Thyroid gland (tissue), 4 donors: ENCODE results near the gene LMNTD2. TPM values are rescaled to one million over a fixed set of nuclear protein-coding genes. Genes with fewer than 3 reads are reported as not detected.

Source experiments
- DNase-seq, 2 donors: peaks; one replicate each; pipeline ENCODE4 v3.0.0-alpha.2; 2019
- H3K27ac ChIP-seq, 3 donors: fragments of 200-600 bp; sonication (generic); 1 replicate in 2 of 3; 2 replicates in 1 of 3; pipeline ENCODE4 v1.5.1; 2016 to 2019; ENCODE audit warnings: mild to moderate bottlenecking in 1 of 3, moderate library complexity in 1 of 3
- H3K27me3 ChIP-seq: fragments of 200-600 bp; sonication (generic); one replicate; pipeline ENCODE4 v1.5.1; 2019
- H3K36me3 ChIP-seq, 2 donors: fragments of 200-600 bp; sonication (generic); one replicate each; pipeline ENCODE4 v1.5.1; 2016 to 2019
- H3K4me1 ChIP-seq, 2 donors: fragments of 200-600 bp; sonication (generic); one replicate each; pipeline ENCODE4 v1.5.1; 2017 to 2019
- H3K4me3 ChIP-seq, 3 donors: fragments of 200-600 bp; sonication (generic); replicated peaks in 1 of 3; 1 replicate in 2 of 3; 2 replicates in 1 of 3; pipeline ENCODE4 v1.5.1; 2016; ENCODE audit warnings: mild to moderate bottlenecking in 1 of 3
- H3K9me3 ChIP-seq: fragments of 200-600 bp; sonication (generic); one replicate; pipeline ENCODE4 v1.5.1; 2017
- POLR2A ChIP-seq, 2 donors: fragments of 450-650 bp; IDR thresholded peaks; one replicate each; pipeline ENCODE4 v1.6.1; 2017; ENCODE audit warnings: antibody characterized with exemption in 2 of 2, mild to moderate bottlenecking in 2 of 2, moderate library complexity in 1 of 2
- WGBS, 2 donors: methylation state at CpG; one replicate each; pipeline ENCODE4 v1.1.5; 2017; 5-methylcytosine and 5-hydroxymethylcytosine counted together
- intact Hi-C: fragments of 100-400 bp; cut with DNase I; formaldehyde crosslinking; loops from one replicate; pipeline ENCODE4 v1.15.1; 2023
- microRNA counts, 2 donors: library from miRNA; unstranded; fragments of <30 nt; microRNA quantifications; one replicate each; lab custom pipeline; 2016 to 2017
- microRNA-seq: library from miRNA; unstranded; fragments of <30 nt; microRNA quantifications from one replicate; pipeline ENCODE4, GENCODE V29; 2016
- small RNA-seq: library from RNA; depleted of rRNA; stranded (forward); fragments of <200 nt; gene quantifications from one replicate; pipeline ENCODE3, GENCODE V24; 2016
- total RNA-seq, 4 donors: library from RNA; depleted of rRNA; stranded (reverse); fragments of >200 nt; gene quantifications; one replicate each; pipeline ENCODE4 v1.2.3, GENCODE V29; 2016
- TF ChIP-seq, protein P1 (sequence below), 6 experiments: fragments of 200-600 bp in 3 of 6; fragments of 450-650 bp in 3 of 6; sonication (generic) in 3 of 6; IDR thresholded peaks; one replicate each; pipeline ENCODE4 v1.5.1; 2016 to 2019; ENCODE audit warnings: antibody characterized with exemption in 6 of 6, mild to moderate bottlenecking in 2 of 6, inconsistent platforms in 1 of 6, moderate library complexity in 1 of 6

Gene LMNTD2
- total RNA-seq, 4 donors from 2014 or later: 4.2 to 8.8 (median 6.6) TPM

DNA sequence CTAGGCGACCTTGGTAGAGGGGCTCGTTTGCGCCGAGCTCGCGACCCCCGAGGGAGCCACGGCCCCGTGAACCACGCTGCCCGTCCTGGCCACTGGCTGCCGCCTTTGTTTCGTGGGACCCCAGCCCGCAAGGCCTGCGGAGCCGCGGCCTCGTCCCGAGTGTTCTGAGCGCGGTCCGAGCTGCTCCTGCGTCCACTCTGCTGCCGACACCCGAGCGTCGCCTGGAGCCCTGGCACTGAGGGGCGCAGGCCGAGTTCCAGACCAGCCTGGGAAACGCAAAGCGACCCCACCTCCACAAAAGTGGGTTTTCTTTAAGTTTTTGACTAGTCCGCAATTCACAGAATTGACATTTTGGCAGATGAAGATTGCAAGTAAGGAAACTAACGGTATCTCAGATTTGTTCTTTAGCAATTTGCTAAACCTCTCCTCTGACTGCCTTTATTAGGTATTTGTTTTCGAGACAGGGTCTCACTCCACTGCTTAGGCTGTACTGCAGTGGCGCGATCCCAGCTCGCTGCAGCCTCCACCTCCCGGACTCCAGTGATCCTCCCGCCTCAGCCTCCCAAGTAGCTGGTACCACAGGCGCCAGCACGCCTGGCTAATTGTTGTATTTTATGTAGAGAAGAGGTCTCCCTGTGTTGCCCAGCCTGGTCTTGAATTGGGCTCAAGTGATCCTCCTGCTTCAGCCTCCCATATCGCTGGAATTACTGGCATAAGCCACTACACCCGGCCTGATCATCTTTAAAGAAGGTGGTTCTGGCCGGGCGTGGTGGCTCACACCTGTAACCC, 52.6 kb downstream of the LMNTD2 start:
- no peaks in the 10 kb centered on the region for H3K27me3 ChIP-seq
- TF ChIP-seq, protein P1, sequence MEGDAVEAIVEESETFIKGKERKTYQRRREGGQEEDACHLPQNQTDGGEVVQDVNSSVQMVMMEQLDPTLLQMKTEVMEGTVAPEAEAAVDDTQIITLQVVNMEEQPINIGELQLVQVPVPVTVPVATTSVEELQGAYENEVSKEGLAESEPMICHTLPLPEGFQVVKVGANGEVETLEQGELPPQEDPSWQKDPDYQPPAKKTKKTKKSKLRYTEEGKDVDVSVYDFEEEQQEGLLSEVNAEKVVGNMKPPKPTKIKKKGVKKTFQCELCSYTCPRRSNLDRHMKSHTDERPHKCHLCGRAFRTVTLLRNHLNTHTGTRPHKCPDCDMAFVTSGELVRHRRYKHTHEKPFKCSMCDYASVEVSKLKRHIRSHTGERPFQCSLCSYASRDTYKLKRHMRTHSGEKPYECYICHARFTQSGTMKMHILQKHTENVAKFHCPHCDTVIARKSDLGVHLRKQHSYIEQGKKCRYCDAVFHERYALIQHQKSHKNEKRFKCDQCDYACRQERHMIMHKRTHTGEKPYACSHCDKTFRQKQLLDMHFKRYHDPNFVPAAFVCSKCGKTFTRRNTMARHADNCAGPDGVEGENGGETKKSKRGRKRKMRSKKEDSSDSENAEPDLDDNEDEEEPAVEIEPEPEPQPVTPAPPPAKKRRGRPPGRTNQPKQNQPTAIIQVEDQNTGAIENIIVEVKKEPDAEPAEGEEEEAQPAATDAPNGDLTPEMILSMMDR (IDR thresholded peaks at IDR 0.05): no peak
- TF ChIP-seq POLR2A (IDR thresholded peaks at IDR 0.05): no peak
- peak overlapping the region in 1 of 3 donors; percentile 99 for H3K27ac ChIP-seq
- intact Hi-C loops: loop anchor here (10.0 kb wide), 1 partner anchor 303 kb away; the partner anchor contains the start of genes BET1L and RIC8A
- H3K4me3 ChIP-seq: peak overlapping the region; percentile 9 to 94 (median 40)
- no peaks in the 10 kb centered on the region for H3K9me3 ChIP-seq
- peaks cover 5 to 6% of the 10 kb centered on the region in 2 donors for H3K36me3 ChIP-seq
- 44 to 62% methylated on average over 30 to 39 of the region's 45 CpGs for WGBS, 2 donors
- peaks cover 31 to 37% of the 10 kb centered on the region in 2 donors for H3K4me1 ChIP-seq
- no peak for DNase-seq

GRCh38 chr11:506995-507726, 53.4 kb downstream of the LMNTD2 start, which contains the start of gene RNH1:
Gene RNH1 (minus strand): TSS chr11:507242. CDS start chr11:502162, 5,080 bp downstream.
- peaks cover 31 to 44% of the 10 kb centered on the region in 2 donors for H3K4me1 ChIP-seq
- intact Hi-C loops: loop anchor here (10.0 kb wide), 1 partner anchor 302 kb away; the partner anchor contains the start of genes BET1L and RIC8A
- WGBS, 2 donors: 0% methylated on average over 15 of the region's 93 CpGs; no CpG with 5 or more reads in 1 of the 2 donors
- peak within 1 kb of the TSS; percentile 77 to 94 (median 89) for H3K4me3 ChIP-seq
- TF ChIP-seq, protein P1 (IDR thresholded peaks at IDR 0.05): no peak
- peak in 1 of 2 donors; percentile 70 for TF ChIP-seq POLR2A (IDR thresholded peaks at IDR 0.05)
- peak; percentile 97 for DNase-seq
- peak within 1 kb of the TSS; percentile 97 to 99 (median 97) for H3K27ac ChIP-seq
- no peaks in the 10 kb centered on the region for H3K9me3 ChIP-seq
- peaks cover 5 to 6% of the 10 kb centered on the region in 2 donors for H3K36me3 ChIP-seq
- no peaks in the 10 kb centered on the region for H3K27me3 ChIP-seq

- DNase-seq: peak; percentile 97 to 98
- Histone ChIP-seq H3K36me3 (peaks cover 7 to 9% of the 10 kb centered on the region in 2 donors), H3K4me3 (peak overlapping the region; percentile 77 to 94 (median 89)), H3K27me3 (no peaks in the 10 kb centered on the region), H3K4me1 (peaks cover 31 to 44% of the 10 kb centered on the region in 2 donors), H3K27ac (peak overlapping the region; percentile 97 to 99 (median 97)), H3K9me3 (no peaks in the 10 kb centered on the region)
- 0 to 1% methylated on average over 29 to 31 of the region's 71 CpGs for WGBS, 2 donors
- intact Hi-C loops: loop anchor here (10.0 kb wide), 1 partner anchor 302 kb away; the partner anchor contains the start of genes BET1L and RIC8A
- peak; percentile 43 to 78 for TF ChIP-seq POLR2A (IDR thresholded peaks at IDR 0.05)
- TF ChIP-seq, protein P1 (IDR thresholded peaks at IDR 0.05): peak in 1 of 6 experiments; percentile 6
Observed at GRCh38 chr11:506238-506994, 54.1 kb downstream of the LMNTD2 start.

DNA sequence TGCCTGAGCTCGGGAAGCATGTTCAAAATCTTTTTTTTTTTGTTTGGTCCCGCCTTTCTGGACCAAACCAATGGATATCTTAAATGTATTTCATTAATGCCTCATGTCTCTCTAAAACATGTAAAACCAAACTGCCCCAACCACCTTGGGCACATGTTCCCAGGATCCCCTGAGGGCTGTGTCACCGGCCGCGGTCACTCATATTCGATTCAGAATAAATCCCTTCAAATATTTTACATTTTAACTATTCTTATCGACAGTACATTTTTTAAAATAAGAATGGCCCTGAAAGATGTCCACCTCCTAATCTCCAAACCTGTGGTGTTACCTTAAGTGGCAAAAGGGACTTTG, 55.6 kb downstream of the LMNTD2 start:
- no peak for TF ChIP-seq POLR2A (IDR thresholded peaks at IDR 0.05)
- TF ChIP-seq, protein P1 (IDR thresholded peaks at IDR 0.05): no peak
- peaks cover 15 to 20% of the 10 kb centered on the region in 2 donors for H3K36me3 ChIP-seq
- no peak for DNase-seq
- peak overlapping the region in 1 of 3 donors; percentile 2 for H3K4me3 ChIP-seq
- peaks cover 31 to 44% of the 10 kb centered on the region in 2 donors for H3K4me1 ChIP-seq
- H3K27ac ChIP-seq: no peak overlapping the region
- intact Hi-C loops: loop anchor here (5.0 to 10.0 kb wide), 2 partner anchors 53 to 300 kb away; partner anchors contain the start of genes BET1L, PTDSS2 and RIC8A
- 65 to 70% methylated on average over 7 of the region's 7 CpGs for WGBS, 2 donors
- H3K9me3 ChIP-seq: no peaks in the 10 kb centered on the region
- no peaks in the 10 kb centered on the region for H3K27me3 ChIP-seq

MicroRNA genes within 50 kb of the gene (microRNA counts, 767-probe panel; counts per million panel counts)
- 0 counts per million in 2 donors for microRNA hsa-miR-210 (lab: Ali Mortazavi, UCI)

Small RNA genes within 50 kb of the gene (microRNA-seq; reads per million reads assigned to microRNA genes)
- 26.3 reads per million, percentile 41 among the genes with 10 or more reads in this experiment for gene MIR210

Small RNA genes within 50 kb of the gene (small RNA-seq; reads per million reads assigned to genes)
- 0.56 reads per million for gene MIR210

Other genes starting within 250 kb of the LMNTD2 start
- 100 to 1,000 TPM in 3 of 4 donors, 10 to 100 TPM in 1; 94.3 to 163 (median 103) TPM for gene IFITM1, start 246.7 kb downstream of the LMNTD2 start, total RNA-seq
- gene IFITM3, start 239.9 kb downstream of the LMNTD2 start, total RNA-seq: 100 to 1,000 TPM; 140 to 300 (median 178) TPM
- gene B4GALNT4, start 191.2 kb downstream of the LMNTD2 start, total RNA-seq: 1 to 10 TPM in 1 of 4 donors, under 1 TPM in 1, not detected in 2; 0.98 to 1.2 TPM
- gene PKP3, start 166.5 kb downstream of the LMNTD2 start, total RNA-seq: 10 to 100 TPM; 30.4 to 58.4 (median 46.9) TPM
- 10 to 100 TPM; 46.0 to 69.6 (median 47.8) TPM for gene SIGIRR, start 145.7 kb downstream of the LMNTD2 start, total RNA-seq
- gene ANO9, start 118.7 kb downstream of the LMNTD2 start, total RNA-seq: 1 to 10 TPM; 3.7 to 6.4 (median 4.7) TPM
- gene PTDSS2, start 110.5 kb downstream of the LMNTD2 start, total RNA-seq: 10 to 100 TPM; 40.8 to 69.9 (median 41.7) TPM
- 100 to 1,000 TPM; 191 to 259 (median 231) TPM for gene RNH1, start 53.5 kb downstream of the LMNTD2 start, total RNA-seq
- 10 to 100 TPM; 16.9 to 41.3 (median 29.9) TPM for gene HRAS, start 25.2 kb downstream of the LMNTD2 start, total RNA-seq
- gene LRRC56, start 23.2 kb downstream of the LMNTD2 start, total RNA-seq: 1 to 10 TPM; 1.7 to 2.6 (median 2.3) TPM
- 10 to 100 TPM; 18.6 to 60.0 (median 24.8) TPM for gene RASSF7, start 232 bp upstream of the LMNTD2 start, total RNA-seq
- 10 to 100 TPM; 18.3 to 31.0 (median 19.3) TPM for gene PHRF1, start 15.7 kb upstream of the LMNTD2 start, total RNA-seq
- 10 to 100 TPM; 15.4 to 42.4 (median 29.1) TPM for gene IRF7, start 55.2 kb upstream of the LMNTD2 start, total RNA-seq
- gene CDHR5, start 64.2 kb upstream of the LMNTD2 start, total RNA-seq: not detected
- gene SCT, start 66.4 kb upstream of the LMNTD2 start, total RNA-seq: not detected
- gene DRD4, start 76.5 kb upstream of the LMNTD2 start, total RNA-seq: under 1 TPM in 2 of 4 donors, not detected in 2; 0.88 to 0.89 TPM
- 100 to 1,000 TPM in 1 of 4 donors, 10 to 100 TPM in 3; 61.8 to 103 (median 87.6) TPM for gene DEAF1, start 134.5 kb upstream of the LMNTD2 start, total RNA-seq
- gene TMEM80, start 135.1 kb upstream of the LMNTD2 start, total RNA-seq: 100 to 1,000 TPM in 1 of 4 donors, 10 to 100 TPM in 3; 57.3 to 103 (median 67.7) TPM
- 100 to 1,000 TPM; 185 to 259 (median 195) TPM for gene EPS8L2, start 145.5 kb upstream of the LMNTD2 start, total RNA-seq
- gene TALDO1, start 186.7 kb upstream of the LMNTD2 start, total RNA-seq: 100 to 1,000 TPM; 300 to 965 (median 558) TPM
- 10 to 100 TPM; 27.4 to 47.6 (median 35.5) TPM for gene GATD1, start 216.7 kb upstream of the LMNTD2 start, total RNA-seq
- gene CEND1, start 229.4 kb upstream of the LMNTD2 start, total RNA-seq: under 1 TPM in 2 of 4 donors, not detected in 2; 0.44 to 0.45 TPM
- 10 to 100 TPM in 1 of 4 donors, 1 to 10 TPM in 3; 5.1 to 13.1 (median 7.8) TPM for gene SLC25A22, start 237.5 kb upstream of the LMNTD2 start, total RNA-seq
- gene PIDD1, start 244.5 kb upstream of the LMNTD2 start, total RNA-seq: 10 to 100 TPM; 11.9 to 33.2 (median 16.1) TPM
- gene RPLP2, start 249.2 kb upstream of the LMNTD2 start, total RNA-seq: 100 to 1,000 TPM; 172 to 526 (median 290) TPM